Left ventricle myocardium inferior (tissue), 1 donor: ENCODE measurements around the gene RTN4R. TPM values are rescaled to one million over a fixed set of nuclear protein-coding genes. Genes with fewer than 3 reads are reported as not detected.

Experiments used
- DNase-seq: peaks from one replicate; pipeline ENCODE4 v3.0.0-alpha.2; 2020
- H3K27ac ChIP-seq: fragments of 200-600 bp; replicated peaks from 2 replicates; pipeline ENCODE4 v1.8.0; 2021
- H3K27me3 ChIP-seq: fragments of 200-600 bp; 2 replicates; pipeline ENCODE4 v1.8.0; 2021; ENCODE audit warnings: low read depth
- H3K36me3 ChIP-seq: fragments of 200-600 bp; 2 replicates; pipeline ENCODE4 v1.8.0; 2021
- H3K4me1 ChIP-seq: fragments of 200-600 bp; 2 replicates; pipeline ENCODE4 v1.8.0; 2021
- H3K4me3 ChIP-seq: fragments of 200-600 bp; 2 replicates; pipeline ENCODE4 v1.8.0; 2021; ENCODE audit warnings: mild to moderate bottlenecking, moderate library complexity
- H3K9me3 ChIP-seq: fragments of 200-600 bp; replicated peaks from 2 replicates; pipeline ENCODE4 v1.8.0; 2021
- intact Hi-C: fragments of 100-400 bp; cut with micrococcal nuclease; formaldehyde crosslinking; loops from one replicate; pipeline ENCODE4 v1.11.0; 2022
- total RNA-seq: library from RNA; stranded (reverse); fragmentation: NEBNext Ultra II Directional; extraction: Animal tissue kit (Norgen Biotek cat#: 25700); gene quantifications from one replicate; pipeline ENCODE4 v1.2.1, GENCODE V29; 2021
- TF ChIP-seq, protein P1 (sequence below): fragments of 200-600 bp; IDR thresholded peaks from 2 replicates; pipeline ENCODE4 v1.8.0; 2021; ENCODE audit warnings: antibody characterized with exemption, mild to moderate bottlenecking, borderline replicate concordance
- donor health status: DM: no; HTN: yes; CAD: no; lungs with severe emphysema.

Gene RTN4R
- total RNA-seq, 1 donor from 2014 or later, result 0.96 TPM

GRCh38 chr22:20256027-20256426 lies 12.1 kb downstream of the RTN4R start:
- no peak overlapping the region for H3K27ac ChIP-seq
- DNase-seq, result no peak
- H3K4me3 ChIP-seq, result no peak overlapping the region
- intact Hi-C loops, result loop anchor here (10.0 kb wide), 1 partner anchor 51 kb away; no protein-coding TSS in a partner anchor
- no peaks in the 10 kb centered on the region for H3K27me3 ChIP-seq
- TF ChIP-seq, protein P1, sequence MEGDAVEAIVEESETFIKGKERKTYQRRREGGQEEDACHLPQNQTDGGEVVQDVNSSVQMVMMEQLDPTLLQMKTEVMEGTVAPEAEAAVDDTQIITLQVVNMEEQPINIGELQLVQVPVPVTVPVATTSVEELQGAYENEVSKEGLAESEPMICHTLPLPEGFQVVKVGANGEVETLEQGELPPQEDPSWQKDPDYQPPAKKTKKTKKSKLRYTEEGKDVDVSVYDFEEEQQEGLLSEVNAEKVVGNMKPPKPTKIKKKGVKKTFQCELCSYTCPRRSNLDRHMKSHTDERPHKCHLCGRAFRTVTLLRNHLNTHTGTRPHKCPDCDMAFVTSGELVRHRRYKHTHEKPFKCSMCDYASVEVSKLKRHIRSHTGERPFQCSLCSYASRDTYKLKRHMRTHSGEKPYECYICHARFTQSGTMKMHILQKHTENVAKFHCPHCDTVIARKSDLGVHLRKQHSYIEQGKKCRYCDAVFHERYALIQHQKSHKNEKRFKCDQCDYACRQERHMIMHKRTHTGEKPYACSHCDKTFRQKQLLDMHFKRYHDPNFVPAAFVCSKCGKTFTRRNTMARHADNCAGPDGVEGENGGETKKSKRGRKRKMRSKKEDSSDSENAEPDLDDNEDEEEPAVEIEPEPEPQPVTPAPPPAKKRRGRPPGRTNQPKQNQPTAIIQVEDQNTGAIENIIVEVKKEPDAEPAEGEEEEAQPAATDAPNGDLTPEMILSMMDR, result no peak
- H3K9me3 ChIP-seq, result no peaks in the 10 kb centered on the region
- no peaks in the 10 kb centered on the region for H3K36me3 ChIP-seq
- no peaks in the 10 kb centered on the region for H3K4me1 ChIP-seq

DNA sequence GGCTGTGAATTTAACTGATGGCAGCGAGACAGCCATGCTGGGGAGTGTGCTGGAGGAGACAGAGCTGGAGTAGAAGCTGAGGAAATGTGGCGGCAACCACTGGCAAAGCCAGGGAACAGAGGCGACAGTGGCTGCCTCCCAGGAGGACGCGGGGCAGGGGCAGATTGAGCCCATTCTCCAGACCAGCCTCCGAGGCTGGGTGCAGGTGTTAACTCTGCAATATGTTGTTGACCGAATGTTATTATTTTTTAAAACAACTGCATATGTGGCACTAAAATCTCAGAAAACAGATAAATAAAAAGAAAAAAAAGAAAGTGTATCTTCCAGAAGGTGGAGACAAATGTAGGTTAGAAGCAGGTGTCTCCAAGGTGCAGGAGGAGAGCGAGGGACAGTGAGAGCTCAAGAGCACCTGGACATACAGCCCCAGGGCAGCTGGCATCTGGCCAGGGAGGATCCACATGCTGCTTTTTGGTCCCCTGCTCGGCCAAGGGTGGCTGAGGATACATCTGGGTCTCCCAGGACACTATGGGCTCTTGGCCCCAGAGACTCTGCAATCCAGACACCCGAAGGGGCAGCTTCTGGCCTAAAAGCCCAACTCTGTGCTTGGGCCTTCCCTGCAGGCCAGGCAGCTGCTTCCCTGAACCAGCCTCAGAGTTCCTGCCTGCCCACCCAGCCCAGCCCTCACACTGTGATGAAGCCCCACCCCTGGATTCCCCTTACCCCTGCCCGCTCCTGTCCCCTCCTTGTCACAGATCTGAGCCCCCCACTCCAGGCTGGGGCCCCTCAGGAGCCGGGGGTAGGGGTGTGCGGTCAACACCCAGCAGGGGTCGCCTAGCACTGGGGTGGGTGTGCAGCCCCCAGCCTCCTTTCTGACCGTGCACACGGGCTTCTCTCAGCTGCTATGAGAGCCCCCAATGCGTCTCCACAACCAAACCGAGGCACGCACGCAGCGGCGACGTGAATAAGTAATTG lies 12.9 kb downstream of the RTN4R start:
- no peak overlapping the region for H3K4me3 ChIP-seq

DNA sequence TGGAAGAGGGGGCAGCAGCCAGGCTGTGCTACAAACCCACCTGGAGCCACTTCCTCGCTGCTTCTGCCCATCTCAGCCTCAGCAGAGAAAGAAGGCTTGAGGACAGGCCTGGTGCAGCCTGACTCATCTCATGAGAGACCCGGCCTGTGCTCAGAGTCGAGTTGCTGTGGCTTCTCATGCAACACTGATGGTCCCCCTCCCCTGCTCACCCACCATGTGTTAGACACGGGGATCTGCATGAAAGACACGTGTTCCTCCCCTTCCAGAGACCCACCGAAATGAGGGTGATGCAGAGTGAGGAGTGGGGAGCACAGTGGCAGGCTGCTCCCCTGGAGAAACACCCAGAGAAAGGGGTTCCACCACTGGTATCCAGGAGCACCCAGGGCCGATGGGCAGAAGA lies 15.0 kb downstream of the RTN4R start:
- Histone ChIP-seq H3K9me3 (no peaks in the 10 kb centered on the region), H3K27ac (no peak overlapping the region), H3K4me3 (no peak overlapping the region), H3K4me1 (peaks cover 19% of the 10 kb centered on the region), H3K36me3 (no peaks in the 10 kb centered on the region), H3K27me3 (no peaks in the 10 kb centered on the region)
- TF ChIP-seq, protein P1, result no peak
- intact Hi-C loops, result loop anchor here (10.0 kb wide), 1 partner anchor 48 kb away; no protein-coding TSS in a partner anchor
- DNase-seq, result no peak

More for the DNA sequence above, 12.9 kb downstream of the RTN4R start:
- Histone ChIP-seq H3K4me1 (no peaks in the 10 kb centered on the region), H3K36me3 (no peaks in the 10 kb centered on the region), H3K9me3 (no peaks in the 10 kb centered on the region), H3K27ac (no peak overlapping the region), H3K27me3 (no peaks in the 10 kb centered on the region)
- DNase-seq, result no peak
- intact Hi-C loops, result loop anchor here (10.0 kb wide), 1 partner anchor 50 kb away; no protein-coding TSS in a partner anchor
- TF ChIP-seq, protein P1, result no peak

DNA sequence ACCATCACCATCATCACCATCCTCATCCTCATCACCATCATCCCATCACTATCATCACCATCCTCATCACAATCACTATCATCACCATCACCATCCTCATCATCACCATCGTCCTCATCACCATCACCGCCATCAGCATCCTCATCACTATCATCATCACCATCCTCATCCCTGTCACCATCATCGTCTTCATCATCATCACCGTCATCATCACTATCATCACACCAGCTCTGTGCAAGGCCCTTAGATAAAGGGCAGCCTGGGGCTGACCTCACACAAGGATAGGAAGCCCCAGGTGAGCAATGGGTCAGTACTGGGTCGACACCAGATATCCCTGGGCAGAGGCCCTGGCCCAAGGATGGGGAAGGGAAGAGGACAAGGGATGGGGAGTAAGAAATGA lies 16.1 kb downstream of the RTN4R start:
- no peaks in the 10 kb centered on the region for H3K27me3 ChIP-seq
- intact Hi-C loops, result loop anchor here (10.0 kb wide), 1 partner anchor 47 kb away; no protein-coding TSS in a partner anchor
- H3K27ac ChIP-seq, result no peak overlapping the region
- no peaks in the 10 kb centered on the region for H3K36me3 ChIP-seq
- peaks cover 19% of the 10 kb centered on the region for H3K4me1 ChIP-seq
- no peaks in the 10 kb centered on the region for H3K9me3 ChIP-seq
- TF ChIP-seq, protein P1, result no peak
- H3K4me3 ChIP-seq, result no peak overlapping the region
- DNase-seq, result no peak

- Histone ChIP-seq H3K36me3 (no peaks in the 10 kb centered on the region), H3K4me3 (no peak overlapping the region), H3K27ac (no peak overlapping the region), H3K27me3 (no peaks in the 10 kb centered on the region), H3K9me3 (no peaks in the 10 kb centered on the region), H3K4me1 (peaks cover 19% of the 10 kb centered on the region)
- TF ChIP-seq, protein P1, result no peak
- no peak for DNase-seq
- intact Hi-C loops, result loop anchor here (10.0 kb wide), 1 partner anchor 47 kb away; no protein-coding TSS in a partner anchor
Observed at GRCh38 chr22:20251491-20251890, 16.6 kb downstream of the RTN4R start.
